Fibroblast of lung (primary cell): Measurements from ENCODE around the gene BOLA1.

ENCODE experiments used
- CTCF ChIP-seq, 2 donors: IDR thresholded peaks in 1 of 2; conservative IDR thresholded peaks in 1 of 2; 1 replicate in 1 of 2; 2 replicates in 1 of 2; pipeline ENCODE4 v1.5.1; 2011 to 2012; ENCODE audit warnings: low read length in 2 of 2, control low read depth in 1 of 2, inconsistent platforms in 1 of 2, low read depth in 1 of 2, mild to moderate bottlenecking in 1 of 2
- EZH2 ChIP-seq: IDR thresholded peaks from 2 replicates; pipeline ENCODE4 v1.5.1; 2012; ENCODE audit warnings: low read length, control low read depth, mild to moderate bottlenecking; ENCODE audit errors: missing control alignments

GRCh38 chr1:149936992-149937705 lies 37.8 kb downstream of the BOLA1 start:
- TF ChIP-seq CTCF (conservative IDR thresholded peaks at IDR 0.05 in 1 of 2, IDR thresholded peaks at IDR 0.05 in 1 of 2; ENCODE audit: low read depth in 1 of 2, low read length in 2 of 2) (peak; percentile 3 to 11), EZH2 (no peak)
